Measurements from ENCODE around the gene CACNB4.

CACNB4 gene

DNA sequence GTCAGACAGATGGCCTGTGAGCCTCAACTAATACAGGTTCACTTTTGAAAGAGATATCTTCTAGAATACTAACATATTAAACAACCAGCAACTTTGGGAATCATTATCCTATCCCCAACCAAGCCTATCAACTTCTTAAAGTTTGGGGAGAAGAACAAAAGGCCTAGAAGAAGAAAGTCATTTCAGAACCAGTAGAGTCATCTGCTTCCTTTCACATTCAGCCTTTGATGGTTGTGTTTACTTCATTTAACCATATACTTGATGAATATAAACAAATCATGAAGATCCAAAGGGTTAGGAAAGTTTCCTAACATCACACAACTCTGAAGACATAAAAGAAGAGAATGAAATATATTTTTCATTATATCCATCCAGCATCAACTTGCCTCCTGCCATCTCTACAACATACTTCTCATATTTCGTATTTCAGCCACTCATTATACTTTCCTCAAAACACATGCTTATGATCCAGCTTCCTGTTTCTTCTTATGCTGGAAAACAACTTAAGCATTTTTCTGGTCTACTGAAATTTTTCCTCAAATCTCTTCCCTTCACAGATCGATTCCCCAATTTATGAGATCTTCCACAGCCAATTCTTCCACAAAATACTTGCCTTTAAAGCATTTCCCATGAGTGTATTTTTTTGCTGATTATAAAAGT is 114.3 kb downstream of the CACNB4 start:
- no peak for DNase-seq (ENCODE audit: low read depth)
- no peak for TF ChIP-seq CTCF (conservative IDR thresholded peaks at IDR 0.05; ENCODE audit: low read depth, low read length)
- no peak overlapping the region for H3K4me3 ChIP-seq (ENCODE audit: low read length)

GRCh38 chr2:151983221-151983620 is 115.6 kb downstream of the CACNB4 start:
- TF ChIP-seq CTCF (conservative IDR thresholded peaks at IDR 0.05; ENCODE audit: low read depth, low read length): no peak
- no peak overlapping the region for H3K4me3 ChIP-seq (ENCODE audit: low read length)
- no peak for DNase-seq (ENCODE audit: low read depth)

DNA sequence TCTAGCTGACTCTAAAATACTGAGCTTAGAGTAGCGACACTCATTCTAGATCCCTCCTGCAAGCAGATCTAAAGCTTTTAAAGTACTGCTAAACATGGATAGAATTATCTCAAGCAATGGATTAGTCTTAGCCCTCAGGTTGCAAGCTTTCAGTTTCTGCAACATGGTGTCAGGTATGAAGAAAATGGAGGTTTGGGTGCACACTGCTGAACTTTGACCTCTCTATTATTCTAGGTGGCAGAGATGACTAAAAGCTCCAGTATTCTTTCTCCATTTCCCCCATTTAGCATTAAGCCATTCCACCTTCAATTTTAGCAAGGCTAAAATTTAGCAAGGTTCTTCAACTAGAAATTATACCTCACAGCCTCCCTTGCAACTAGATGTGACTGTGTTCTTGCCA is 117.0 kb downstream of the CACNB4 start:
- no peak for TF ChIP-seq CTCF (conservative IDR thresholded peaks at IDR 0.05; ENCODE audit: low read depth, low read length)
- DNase-seq (ENCODE audit: low read depth): no peak
- no peak overlapping the region for H3K4me3 ChIP-seq (ENCODE audit: low read length)

DNA sequence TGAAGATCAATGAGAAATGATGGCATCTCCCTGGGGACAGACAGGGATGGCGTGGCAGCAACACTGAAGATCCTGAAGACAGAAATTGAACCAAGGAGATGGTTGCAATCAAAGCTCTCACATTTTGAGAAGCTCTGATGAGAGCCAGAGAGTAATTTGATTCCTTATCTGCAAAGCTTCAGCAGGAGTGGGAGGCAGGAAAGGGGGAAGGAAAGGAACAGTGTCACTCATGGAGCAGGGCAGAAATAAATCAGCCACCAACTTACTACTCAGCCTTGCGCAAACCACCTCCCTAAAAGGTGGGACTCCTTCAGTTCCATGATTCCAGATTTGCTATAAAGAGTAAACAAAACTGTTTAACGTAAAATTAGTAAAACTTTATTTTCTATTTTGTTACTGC is 119.2 kb downstream of the CACNB4 start:
- no peak overlapping the region for H3K4me3 ChIP-seq (ENCODE audit: low read length)
- TF ChIP-seq CTCF (conservative IDR thresholded peaks at IDR 0.05; ENCODE audit: low read depth, low read length): no peak
- no peak for DNase-seq (ENCODE audit: low read depth)

DNA sequence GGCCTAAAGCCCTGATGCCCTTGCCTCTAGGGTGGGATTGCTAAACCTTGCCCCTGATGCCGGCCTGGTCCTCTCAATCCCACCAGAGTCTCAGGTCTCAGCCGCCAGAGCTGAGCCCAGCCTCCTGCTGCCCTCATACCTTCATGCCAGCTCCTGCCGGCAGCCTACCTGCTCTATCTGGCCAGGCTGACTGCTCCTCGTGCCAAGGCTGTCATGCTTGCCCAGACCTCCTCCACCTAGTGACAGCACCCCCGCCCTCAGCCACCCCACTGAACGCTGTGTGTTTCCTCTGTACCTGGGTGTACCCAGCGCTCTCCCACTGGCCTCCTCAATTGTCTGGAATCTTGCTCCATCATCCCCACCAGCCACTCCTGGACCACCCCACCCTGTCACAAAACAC is 120.1 kb downstream of the CACNB4 start:
- no peak for TF ChIP-seq CTCF (conservative IDR thresholded peaks at IDR 0.05; ENCODE audit: low read depth, low read length)
- no peak for DNase-seq (ENCODE audit: low read depth)
- H3K4me3 ChIP-seq (ENCODE audit: low read length): no peak overlapping the region

DNA sequence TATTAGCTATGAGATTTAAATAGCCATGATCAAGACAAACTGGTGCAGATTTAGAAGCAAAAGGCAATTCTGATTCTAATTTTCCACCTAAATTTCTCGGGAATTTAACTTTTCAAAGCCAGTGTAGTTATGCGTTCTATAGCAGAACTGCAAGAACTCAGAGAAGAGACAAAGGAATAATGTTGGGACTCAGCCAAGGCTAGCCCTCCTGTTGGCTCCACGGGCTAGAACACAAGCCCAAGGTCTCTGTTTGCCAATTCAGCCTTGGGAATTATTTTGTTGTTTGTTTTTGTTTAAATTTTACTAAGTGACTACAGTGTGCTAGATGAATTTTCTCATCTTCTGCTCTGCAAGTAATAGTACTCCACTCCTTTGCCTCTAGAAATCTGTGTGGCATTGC is 121.2 kb downstream of the CACNB4 start:
- no peak for TF ChIP-seq CTCF (conservative IDR thresholded peaks at IDR 0.05; ENCODE audit: low read depth, low read length)
- no peak overlapping the region for H3K4me3 ChIP-seq (ENCODE audit: low read length)
- no peak for DNase-seq (ENCODE audit: low read depth)

DNA sequence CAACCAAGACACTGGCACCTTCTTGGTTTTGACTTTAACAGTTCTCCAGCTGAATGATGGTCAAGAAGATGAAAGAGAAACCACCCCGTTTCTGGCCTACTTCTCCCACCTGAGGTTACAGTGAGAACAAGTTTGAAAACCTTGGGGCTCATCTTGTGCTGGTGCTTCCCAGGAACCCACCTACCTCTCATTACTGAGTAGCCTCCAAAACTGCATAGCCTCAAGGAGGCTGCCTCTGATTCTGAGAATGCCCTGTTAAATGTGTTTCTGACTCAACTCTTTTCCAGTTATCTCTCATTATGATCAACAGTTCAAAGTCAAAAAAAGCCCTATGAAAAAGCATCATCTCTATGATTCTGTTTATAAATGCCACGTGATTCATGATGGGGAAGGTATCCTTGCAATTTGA is 121.9 kb downstream of the CACNB4 start:
- TF ChIP-seq CTCF (conservative IDR thresholded peaks at IDR 0.05; ENCODE audit: low read depth, low read length): no peak
- no peak for DNase-seq (ENCODE audit: low read depth)
- no peak overlapping the region for H3K4me3 ChIP-seq (ENCODE audit: low read length)

Measured in retinal pigment epithelial cell (primary cell).